NCI-H2029 treated with DMSO at 0.1 percent for 48 hours (cell line): ENCODE data around the gene P2RY11.

Source experiments
- DNase-seq: peaks from one replicate; lab custom pipeline; 2025; lab: John Stamatoyannopoulos, UW

P2RY11 gene

GRCh38 chr19:10113964-10114650, 2.6 kb downstream of the P2RY11 start:
- DNase-seq, result no peak

- DNase-seq, result no peak
Observed at GRCh38 chr19:10114651-10115391, 3.3 kb downstream of the P2RY11 start.

- DNase-seq, result no peak
Observed at GRCh38 chr19:10115392-10116084, 4.0 kb downstream of the P2RY11 start.

GRCh38 chr19:10116085-10116865, 4.8 kb downstream of the P2RY11 start:
- DNase-seq, result no peak

- DNase-seq, result no peak
Observed at GRCh38 chr19:10116866-10117616, 5.5 kb downstream of the P2RY11 start.

- no peak for DNase-seq
Observed at GRCh38 chr19:10118960-10119359, 7.5 kb downstream of the P2RY11 start.

GRCh38 chr19:10120538-10121189, 9.2 kb downstream of the P2RY11 start:
- no peak for DNase-seq

- DNase-seq, result no peak
Observed at GRCh38 chr19:10122045-10122444, 10.6 kb downstream of the P2RY11 start.

- no peak for DNase-seq
Observed at GRCh38 chr19:10124429-10124828, 12.9 kb downstream of the P2RY11 start.

GRCh38 chr19:10126213-10126639, 14.7 kb downstream of the P2RY11 start:
- no peak for DNase-seq

- no peak for DNase-seq
Observed at GRCh38 chr19:10132905-10133304, 21.4 kb downstream of the P2RY11 start.

GRCh38 chr19:10133596-10133995, 22.1 kb downstream of the P2RY11 start:
- DNase-seq, result no peak

GRCh38 chr19:10134040-10134439, 22.5 kb downstream of the P2RY11 start:
- no peak for DNase-seq

- no peak for DNase-seq
Observed at GRCh38 chr19:10135551-10136334, 24.2 kb downstream of the P2RY11 start.

GRCh38 chr19:10136936-10137335, 25.4 kb downstream of the P2RY11 start:
- DNase-seq, result no peak

- DNase-seq, result no peak
Observed at GRCh38 chr19:10137751-10138682, 26.5 kb downstream of the P2RY11 start.

- DNase-seq, result no peak
Observed at GRCh38 chr19:10138879-10139795, 27.6 kb downstream of the P2RY11 start.

GRCh38 chr19:10139952-10140351, 28.5 kb downstream of the P2RY11 start:
- DNase-seq, result no peak
